GM10847 (cell line): ENCODE measurements around the gene RABAC1.

ENCODE experiments used
- POLR2A ChIP-seq: IDR thresholded peaks from 2 replicates; pipeline ENCODE4 v1.6.1; 2011; ENCODE audit not compliant: insufficient read length; ENCODE audit errors: extremely low read depth

Gene RABAC1, protein sequence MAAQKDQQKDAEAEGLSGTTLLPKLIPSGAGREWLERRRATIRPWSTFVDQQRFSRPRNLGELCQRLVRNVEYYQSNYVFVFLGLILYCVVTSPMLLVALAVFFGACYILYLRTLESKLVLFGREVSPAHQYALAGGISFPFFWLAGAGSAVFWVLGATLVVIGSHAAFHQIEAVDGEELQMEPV

DNA sequence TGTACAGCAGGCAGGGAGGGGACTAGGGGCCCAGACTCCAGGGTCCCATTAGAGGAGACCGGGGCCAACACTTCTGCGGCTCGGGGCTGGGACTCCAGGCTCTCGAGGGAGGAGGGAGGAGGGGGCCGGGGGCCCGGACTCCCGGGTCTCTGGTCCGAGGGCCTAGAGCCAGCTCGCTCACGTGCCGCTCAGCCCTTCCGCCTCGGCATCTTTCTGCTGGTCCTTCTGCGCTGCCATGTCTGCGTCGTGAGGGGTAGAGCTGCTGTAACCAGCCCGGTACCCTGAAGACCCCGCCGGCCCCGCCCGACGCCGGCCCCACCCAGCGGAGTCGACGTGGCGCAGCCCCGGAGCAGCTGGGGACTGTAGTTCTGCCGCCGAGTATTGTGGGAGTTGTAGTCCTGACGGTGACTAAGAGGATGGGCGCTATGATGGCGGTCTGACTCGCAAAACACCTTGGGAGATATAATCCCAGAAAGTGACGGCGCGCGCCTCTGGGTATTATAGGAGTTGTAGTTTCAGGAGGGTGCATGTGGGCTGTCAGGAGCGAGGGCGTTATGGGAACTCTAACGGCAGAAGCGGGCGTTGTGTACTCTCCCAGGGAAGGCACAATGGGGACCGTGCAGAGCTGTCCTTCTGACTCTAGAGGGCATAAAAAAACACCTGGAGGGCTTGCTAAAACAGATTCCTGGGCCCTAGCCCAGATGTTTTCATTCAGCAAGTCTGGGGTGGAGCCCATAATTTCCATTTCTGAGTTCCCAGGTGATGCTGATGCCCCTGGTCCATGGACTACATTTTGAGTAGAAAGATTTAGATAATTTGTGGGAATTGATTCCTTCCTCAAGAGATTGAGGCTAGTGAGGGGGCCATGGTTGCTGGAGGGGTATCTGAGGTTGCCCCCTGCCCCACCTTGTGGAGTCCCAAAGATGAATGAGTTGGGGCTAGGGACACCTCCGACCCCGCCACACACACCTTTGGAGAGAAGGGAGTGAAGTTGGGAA is at the start of gene RABAC1:
Gene RABAC1 (minus strand): TSS at position 266 of the 998 bp plus-strand sequence. CDS start 29 bp downstream, at position 237.
- peak; percentile 44 for TF ChIP-seq POLR2A

DNA sequence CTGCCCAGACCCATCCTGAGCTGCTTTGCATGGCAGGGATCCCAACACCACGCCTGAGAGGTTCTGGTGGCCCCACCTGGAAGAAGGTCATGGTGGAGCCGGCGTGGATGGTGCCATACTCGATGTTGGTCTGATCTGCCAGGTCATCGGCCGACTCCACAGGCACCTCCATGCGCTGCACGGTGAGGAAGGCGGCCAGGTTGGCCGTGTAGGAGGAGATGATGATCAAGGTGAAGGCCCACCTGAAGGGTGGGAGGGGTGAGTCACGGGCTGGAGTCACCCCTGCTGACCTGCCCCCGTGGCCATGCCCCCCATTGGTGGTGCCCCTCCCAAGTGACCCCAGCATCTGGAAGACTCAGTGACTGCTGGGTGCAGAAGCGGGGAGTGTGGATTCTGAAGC is 47.4 kb upstream of the RABAC1 start:
- TF ChIP-seq POLR2A: no peak

DNA sequence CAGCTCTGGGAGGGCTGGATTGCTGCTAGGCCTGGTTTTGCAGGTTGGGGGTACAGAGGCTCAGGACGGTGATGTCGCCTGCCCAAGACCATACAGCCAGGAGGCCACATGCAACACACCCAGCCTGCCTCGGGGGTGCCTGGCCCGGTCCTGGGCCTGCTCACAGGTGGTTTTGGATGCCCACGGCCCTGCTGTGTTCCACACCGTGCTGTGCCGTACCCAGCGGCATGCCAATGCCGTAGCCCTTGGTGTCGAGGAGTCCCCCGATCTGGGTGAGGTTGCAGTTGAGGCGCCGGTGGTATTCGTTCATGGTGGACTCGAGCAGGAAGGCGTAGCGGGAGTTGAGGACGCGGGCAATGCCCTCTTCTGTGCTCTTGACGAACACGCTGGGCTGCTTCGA is 46.4 kb upstream of the RABAC1 start:
- TF ChIP-seq POLR2A: no peak

DNA sequence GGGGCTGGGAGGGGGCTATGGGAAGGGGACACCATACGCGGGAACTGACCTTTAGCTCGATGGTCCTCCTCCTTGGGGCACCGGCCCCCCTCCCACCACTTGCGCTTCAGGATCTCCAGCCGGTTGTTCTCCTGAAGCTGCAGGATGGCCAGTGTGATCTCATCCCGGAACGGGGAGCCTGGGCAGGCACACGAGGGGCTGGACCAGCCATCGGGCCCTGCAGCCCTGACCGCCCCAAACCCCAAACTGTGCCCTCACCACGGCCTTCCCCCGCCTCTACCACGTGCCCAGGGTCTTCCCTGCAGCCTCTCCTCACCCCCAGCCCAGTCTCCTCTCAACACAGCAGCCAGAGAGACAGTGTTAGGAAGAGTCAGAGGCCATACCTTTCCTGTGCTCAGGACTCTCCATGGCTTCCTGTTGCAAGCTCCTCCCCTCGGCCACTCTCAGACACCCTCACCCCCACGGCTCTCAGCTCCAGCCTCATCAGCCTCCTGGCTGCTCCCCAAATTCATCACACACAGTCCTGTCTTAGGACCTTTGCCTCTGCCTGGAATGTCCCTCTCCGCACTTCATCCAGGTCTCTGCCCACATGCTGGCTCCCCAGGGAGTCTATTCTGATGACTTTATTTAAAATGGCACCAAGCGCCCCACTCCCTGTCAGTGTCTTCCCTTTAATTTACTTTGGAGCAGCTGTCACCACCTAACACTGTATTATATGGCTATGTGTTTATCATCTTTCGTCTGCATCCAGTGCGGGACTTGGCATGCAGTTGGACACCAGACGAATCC is 44.6 kb upstream of the RABAC1 start:
- no peak for TF ChIP-seq POLR2A

DNA sequence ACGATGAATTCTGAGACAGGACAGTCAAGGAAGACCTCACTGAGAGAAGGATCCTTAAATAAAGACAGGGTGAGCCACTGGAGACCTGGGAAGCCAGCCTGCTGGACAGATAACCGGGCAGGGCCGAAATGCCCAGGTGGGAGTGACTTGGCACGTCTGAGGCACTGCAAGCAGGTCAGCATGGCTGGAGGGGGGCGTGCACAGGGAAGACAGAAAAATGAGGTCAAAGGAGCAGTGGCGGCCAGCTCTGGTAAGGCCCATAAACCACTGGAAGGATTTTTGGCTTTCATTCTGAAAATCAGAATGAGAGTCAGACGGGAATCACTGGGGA is 40.7 kb upstream of the RABAC1 start:
- no peak for TF ChIP-seq POLR2A

DNA sequence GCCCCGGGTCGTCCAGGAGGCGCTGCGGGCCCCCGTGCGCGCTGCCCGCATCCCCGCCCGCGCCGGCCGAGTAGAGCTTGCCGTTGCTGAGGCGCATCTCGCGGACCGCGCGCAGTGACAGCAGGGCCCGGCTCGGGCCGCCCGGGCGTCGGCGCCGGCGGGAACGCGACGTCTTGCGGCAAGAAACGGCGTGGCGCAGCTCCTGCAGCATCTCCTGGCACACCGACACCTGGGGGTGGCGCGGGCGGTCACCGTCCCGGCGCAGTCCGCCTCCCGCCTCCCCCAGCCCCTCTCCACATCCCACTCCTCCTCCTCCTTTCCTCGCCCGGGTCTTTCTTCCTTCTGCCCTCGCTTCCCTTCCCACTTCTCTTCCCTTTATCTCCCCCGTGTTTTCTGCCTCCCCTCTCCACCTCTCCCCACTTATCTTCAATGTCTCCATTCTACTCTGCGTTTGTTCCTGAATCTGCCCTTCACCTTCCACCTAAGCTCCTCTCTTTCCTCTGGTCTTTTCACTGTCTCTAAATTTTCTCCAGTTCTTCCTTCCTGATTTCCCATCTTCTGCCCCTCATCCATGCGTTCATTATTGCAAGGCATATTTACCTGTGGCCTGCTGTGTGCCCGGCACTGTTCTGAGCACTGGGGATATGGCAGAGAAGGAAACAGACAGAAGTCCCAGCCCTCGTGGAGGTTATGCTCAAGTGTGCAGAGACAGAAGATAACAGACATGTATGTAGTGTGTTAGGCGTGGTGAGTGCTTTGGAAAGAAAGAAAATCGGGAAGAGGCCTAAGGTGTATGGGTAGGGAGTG is 40.2 kb upstream of the RABAC1 start:
- TF ChIP-seq POLR2A: no peak

DNA sequence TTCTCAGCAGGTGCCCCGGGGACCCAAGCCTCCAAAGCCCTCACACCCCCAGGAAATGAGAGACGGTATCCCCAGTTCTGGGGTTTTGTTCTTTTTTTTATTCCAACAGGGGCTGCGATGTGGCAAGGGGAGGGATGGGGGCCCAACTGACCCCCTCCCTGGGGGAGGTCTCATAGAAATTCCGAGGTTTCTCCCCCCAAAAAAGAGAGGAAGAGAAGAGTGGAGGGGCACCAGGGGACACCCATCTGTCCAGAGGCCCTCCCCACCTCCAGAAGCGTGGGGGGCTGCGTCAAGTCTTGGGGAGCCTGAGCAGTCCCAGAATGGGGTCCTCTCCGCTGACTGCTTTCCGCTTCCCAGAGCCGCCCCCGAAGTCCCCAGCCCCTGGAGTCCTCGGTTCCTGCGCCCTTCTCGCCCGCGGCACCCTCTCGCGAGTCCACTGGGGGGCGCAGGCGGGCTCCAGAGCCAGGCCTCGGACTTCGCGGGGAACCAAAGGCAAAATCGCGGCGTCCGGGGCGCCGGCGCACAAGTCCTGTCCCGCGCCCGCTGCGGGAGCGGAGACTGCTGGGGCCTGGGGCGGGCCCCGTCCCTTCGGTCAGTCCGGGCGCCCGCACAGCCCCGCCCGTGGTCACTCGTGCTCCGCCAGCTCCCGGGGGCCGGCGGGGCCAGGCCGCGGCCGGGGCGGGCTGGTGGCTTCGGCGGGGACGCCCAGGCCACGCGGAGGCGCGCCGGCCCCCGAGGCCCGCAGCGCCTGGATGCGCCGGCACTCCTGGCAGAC is 39.3 kb upstream of the RABAC1 start:
- TF ChIP-seq POLR2A: no peak

DNA sequence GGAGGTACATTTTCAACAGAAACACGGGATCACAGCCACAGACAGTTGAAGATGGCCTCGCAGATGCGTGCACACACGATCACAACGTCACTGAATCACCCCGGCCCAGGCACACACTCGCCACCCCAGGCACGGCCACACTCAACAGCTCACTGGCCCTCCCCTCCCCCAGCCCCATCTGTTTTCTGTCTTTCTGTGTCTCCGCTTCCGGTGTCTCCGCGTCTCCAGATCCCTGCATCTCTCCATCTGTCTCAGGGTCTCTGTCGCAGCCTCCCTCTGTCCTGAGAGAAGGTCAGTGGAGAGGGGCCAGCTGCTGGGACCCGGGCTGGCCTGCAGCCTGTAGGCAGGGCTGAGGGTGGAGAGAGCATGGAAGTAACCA is 38.7 kb upstream of the RABAC1 start:
- TF ChIP-seq POLR2A: no peak

DNA sequence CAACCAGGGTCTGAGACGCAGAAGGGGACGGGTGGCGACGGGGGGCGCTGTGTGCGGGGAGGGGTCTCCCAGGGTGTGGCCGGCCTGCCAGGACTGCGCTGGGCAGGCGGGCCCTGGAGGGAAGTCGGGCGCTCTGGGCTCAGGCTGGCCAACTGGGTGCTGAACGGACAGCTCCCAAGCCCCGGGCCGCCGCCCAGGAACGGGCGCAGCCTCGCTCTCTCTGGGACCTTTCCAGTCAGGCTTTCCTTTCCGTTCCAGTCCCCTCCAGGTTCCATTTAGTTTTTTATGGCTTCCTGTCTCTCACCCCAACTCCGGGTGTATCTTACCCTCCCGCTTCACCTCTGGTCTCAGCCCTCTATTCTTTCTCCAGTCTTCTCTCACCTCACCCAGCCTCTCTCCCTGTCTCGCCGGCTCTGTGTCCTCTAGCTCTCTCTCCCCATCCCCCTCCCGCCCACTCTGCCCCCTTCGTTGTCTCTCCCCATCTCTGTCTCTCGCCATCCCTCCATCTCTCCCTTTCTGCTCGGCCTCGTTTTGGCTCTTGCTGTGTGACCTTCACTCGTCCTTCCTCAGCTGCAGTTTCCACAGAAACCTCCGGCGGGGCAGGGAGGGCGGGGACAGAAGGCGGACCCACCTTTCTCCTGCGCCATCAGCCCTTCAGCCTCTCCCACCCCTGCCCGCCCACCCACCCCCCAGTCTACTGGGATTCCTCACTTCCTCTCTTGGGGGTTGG is 38.2 kb upstream of the RABAC1 start:
- TF ChIP-seq POLR2A: no peak

DNA sequence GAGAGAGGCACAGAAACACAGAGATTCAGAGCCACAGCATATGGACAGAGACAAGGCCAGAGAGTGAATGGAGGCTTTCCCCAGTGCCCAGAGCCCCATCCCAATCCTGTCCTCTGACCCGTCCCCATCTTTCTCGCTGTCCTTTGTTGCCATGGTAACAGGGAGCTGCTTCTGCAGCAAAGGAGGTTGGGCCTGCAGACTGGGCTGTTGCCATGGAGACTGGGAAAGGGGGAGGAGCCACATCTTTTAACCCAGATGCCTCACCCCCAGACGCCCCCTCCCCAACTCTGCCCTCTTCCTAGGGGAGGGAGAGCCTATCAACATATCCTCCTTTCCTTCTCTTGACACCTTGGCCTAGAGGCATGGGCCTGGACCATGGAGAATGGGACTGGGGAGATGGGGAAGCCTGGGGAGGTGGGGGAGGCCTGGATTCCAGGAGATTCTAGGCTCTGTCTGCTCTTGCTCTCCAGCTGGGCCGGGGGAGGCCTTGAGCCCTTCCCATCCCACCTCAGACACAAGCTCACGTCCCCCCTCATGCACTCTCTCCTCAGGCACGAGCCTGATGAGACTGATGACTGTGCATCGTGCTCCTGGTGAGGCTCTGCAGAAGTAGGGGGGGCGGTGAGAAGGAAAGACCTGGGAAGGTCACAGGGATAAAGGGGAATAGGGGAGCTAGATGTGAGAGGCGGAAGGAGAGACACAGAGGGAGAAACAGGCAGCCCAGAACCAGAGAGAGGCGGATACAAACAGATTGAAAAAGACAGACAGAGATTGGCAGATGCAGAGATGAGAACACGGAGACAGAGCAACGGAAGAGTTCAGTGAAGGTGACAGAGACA is 37.1 kb upstream of the RABAC1 start:
- no peak for TF ChIP-seq POLR2A

DNA sequence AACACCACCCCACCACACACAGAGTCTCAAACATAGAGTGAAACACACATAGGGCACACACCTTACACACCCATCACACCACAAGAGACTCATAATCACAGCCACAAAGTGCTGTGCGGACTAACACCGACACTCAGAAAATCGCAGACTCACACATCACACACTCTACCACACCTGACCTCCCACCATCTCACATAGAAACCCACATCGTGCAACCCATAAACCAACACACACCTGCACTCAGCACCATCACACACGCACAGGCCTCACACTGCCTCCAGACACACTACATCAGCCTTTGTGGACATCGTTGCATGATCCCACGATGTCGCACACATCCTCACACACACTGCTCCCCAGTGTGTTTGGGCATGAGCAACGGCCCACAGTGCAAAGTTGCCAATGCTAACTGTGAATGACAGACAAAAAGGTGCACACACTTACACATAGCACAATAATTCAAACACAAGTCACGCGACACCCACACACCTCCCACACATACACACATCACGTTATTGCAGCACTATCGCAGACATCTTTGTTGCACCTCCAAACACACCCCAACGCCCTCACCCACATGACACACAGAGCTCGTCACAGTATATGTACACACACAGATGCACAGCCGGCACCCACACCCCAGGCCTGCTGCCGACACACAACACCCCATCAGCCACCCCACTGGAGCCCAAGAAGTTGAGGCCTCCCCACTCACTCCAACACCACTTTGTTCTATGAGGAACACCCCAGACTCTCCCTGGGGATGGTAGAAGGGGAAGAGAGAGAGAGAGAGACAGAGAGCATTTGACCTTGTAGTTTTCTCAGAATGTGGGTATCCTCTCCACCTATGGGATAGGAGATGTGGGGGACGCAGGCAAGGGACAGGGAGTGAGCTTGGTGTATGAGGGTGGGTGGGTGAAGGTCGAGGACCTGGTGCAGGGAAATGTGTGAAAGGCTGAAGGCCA is 36.2 kb upstream of the RABAC1 start:
- TF ChIP-seq POLR2A: no peak
